GM08714 (cell line): ENCODE data around the gene ARPIN.

ENCODE experiments used
- H3K4me3 ChIP-seq: fragments of 200-500 bp; sonication (Bioruptor generic); 2 replicates; pipeline ENCODE4 v1.5.1; 2014; ENCODE audit warnings: mild to moderate bottlenecking, low read length, inconsistent platforms
- ZNF274 ChIP-seq: IDR thresholded peaks from 2 replicates; pipeline ENCODE4 v1.6.1; 2012; ENCODE audit warnings: mild to moderate bottlenecking, low read depth, low read length

Gene ARPIN

GRCh38 chr15:89851673-89852341, 60.9 kb downstream of the ARPIN start:
- no peak for TF ChIP-seq ZNF274

GRCh38 chr15:89848970-89849292, 63.8 kb downstream of the ARPIN start:
- no peak for TF ChIP-seq ZNF274
- H3K4me3 ChIP-seq = no peak overlapping the region

More at GRCh38 chr15:89851673-89852341, 60.9 kb downstream of the ARPIN start:
- H3K4me3 ChIP-seq = no peak overlapping the region

GRCh38 chr15:89847101-89847500, 65.7 kb downstream of the ARPIN start:
- no peak overlapping the region for H3K4me3 ChIP-seq
- TF ChIP-seq ZNF274 = no peak

GRCh38 chr15:89845305-89845893, 67.4 kb downstream of the ARPIN start:
- no peak overlapping the region for H3K4me3 ChIP-seq
- no peak for TF ChIP-seq ZNF274
